NCI-H1694 treated with DMSO at 0.1 percent for 48 hours (cell line): Measurements from ENCODE around the gene SGPP2.

Experiments used
- DNase-seq: peaks from one replicate; lab custom pipeline; 2025; lab: John Stamatoyannopoulos, UW

Gene SGPP2

DNA sequence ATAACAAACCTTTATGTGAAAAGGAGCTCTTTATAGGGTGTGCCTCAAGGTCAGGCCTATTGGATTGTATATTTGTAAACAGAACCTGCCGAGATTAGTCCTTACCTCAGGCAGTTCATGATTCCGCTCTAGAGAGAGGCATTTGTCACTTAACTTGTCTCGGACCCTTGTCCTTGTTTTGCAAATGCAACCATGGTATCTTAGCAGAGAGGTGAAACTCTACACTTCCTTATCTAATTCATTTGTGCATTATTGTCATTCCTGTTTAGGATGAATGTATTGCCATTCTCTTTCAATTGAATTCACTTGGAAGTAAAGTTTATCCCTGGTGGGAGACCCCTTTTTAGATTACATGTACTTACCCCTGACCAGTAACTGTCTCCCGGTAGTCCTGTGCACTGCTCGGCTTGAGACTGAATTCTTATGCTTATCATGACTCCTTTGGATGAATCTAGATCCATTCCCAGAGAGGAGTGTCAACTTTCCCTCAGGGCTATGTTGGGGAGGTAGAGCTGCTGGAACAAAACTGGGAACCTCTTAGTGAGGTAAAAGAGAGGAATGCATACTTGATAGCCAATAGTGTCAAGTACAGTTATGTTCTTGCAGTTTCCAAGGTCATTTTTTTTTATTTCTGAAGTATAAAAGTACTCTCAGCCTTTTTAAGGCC is 46.6 kb downstream of the SGPP2 start:
- no peak for DNase-seq

DNA sequence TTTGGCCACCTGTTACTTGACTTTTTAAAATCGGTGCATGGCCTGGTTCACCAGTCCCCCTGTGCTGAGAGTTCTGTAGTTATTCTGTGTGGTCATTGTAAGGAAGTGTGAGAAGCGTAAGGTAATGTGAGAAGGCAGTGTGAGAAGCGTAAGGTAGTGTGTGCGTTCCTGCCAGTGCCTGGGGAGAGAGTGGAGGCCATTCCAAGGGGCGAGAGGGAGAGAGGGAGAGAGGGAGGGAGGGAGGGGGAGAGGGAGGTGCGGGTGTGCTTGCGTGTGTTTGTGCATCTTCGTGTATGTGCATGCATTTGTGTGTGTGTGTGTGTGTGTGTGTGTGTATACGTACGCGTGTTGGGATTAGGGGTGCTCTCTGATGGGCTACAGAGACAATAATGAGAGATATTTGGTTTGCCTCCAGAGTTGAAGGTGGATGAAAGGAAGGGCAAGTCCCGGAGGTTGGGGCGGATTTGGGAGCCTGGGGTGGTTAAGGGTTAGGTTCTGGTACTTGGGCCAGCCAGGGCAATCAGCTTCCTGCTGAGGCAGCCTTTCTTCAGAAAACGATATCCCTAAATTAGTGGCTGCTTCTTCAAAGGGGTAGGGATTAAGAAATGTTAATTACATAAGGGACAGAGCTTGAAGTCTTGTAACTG is 53.7 kb downstream of the SGPP2 start:
- DNase-seq = no peak

- DNase-seq = no peak
These were observed 55.5 kb downstream of the SGPP2 start for GRCh38 chr2:222479859-222480258.

GRCh38 chr2:222480497-222480896 is 56.2 kb downstream of the SGPP2 start:
- no peak for DNase-seq

DNA sequence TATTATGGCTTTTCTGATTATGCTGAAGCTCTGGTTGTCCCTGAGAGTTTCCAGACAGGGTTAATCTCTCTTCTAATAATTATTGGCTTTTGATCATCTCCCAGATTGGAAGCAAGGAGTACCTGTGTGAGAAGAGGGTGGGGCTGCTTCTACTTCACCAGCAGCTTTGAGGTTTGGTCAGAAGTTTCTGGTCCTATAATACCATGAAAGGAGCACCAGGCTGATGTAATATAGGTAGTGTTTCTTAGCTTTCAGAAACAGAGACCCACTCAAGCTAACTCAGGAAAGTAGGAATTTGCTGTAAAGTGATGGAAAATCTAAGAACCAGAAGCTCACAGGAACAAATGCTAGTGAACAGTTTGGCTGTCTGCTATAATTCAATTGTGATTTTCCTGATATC is 57.6 kb downstream of the SGPP2 start:
- DNase-seq = no peak

- DNase-seq = peak; percentile 58
These were observed 59.2 kb downstream of the SGPP2 start for GRCh38 chr2:222483513-222484039.

DNA sequence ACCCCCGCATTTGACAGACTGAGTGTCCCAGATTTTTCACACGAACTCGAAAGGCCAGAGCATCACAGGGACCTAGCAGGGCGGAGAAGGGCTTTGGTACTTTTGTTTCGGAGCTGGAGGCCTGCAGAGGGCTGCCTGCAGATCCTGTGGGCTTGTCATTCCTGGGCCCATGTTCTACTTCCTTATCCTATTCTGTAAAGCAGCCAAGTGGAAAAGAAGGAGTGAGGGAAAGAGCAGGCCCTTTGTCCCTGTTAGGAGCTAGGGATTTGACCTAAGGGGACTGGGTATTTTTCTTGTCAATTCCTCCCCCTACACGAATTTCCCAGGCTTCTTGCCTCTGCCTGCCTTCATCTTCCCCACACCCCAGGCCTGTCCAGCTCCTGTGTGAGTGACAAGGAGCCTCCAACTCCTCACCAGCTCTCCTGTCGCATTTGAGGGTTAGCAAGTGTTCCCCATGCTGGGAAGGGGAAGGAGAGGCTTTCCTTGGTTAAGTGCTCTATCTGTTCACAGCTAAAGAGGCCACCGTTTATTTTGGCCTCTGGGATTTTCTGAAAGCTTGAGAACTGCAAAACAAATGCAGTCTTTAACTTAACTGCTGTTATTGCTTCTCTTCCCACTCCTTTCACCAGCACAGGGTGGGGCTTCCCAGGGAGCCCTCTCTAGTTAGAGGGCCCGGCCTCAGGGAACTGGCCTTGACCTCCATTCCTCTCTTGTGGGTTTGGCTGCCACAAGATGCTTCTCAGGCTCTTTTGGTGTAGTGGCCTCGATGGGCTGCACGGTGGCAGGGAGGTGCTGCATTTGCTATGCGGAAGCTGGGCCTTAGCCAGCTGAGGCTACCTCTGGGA is 61.2 kb downstream of the SGPP2 start:
- no peak for DNase-seq

DNA sequence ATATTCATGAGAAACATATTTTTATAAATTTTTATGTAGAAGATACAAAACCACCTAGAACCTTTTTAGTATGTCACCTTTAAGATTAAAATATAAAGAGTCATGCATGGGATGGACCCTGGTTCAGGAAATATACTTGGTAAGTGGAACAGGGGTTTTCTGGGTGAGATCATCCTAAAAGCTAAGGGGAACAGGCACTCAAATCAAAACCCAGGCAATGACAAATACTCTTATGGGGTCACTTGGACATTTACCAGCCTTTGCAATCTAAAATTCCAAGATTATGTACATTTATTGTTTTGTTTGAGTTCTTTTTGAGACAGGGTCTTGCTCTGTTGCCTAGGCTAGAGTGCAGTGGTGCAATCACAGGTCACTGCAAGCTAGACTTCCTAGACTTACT is 65.8 kb downstream of the SGPP2 start:
- DNase-seq = no peak

- no peak for DNase-seq
These were observed 68.3 kb downstream of the SGPP2 start for GRCh38 chr2:222492683-222493082.

DNA sequence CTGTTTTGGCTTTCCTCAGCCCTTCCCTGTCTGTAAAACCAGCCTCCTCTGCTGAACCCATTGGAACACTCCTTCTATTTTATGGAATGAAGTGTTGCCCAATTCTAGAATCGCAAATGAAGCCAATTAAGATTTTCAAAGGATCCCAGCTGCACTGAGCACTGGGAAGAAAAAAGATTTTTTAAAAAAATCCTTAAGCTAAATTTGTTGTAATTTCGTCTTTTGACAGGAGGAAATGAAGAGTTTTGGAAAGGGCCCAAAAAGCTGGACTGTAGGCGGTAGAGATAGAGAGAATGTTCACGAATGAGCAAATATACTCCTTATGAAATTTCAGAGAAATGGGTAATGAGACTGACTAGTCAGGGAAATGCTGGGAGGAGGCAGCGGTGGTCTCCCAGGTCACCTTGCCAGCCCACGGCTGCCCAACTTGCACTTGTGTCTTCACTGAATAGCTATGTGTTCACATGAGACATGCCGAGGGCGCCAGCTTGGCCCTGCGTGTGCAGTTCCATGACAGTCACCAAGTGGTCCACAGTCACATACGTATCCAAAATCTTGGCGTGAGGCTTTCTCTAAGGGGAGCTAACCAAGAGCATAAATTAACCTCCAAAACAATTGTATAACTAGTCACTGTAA is 69.9 kb downstream of the SGPP2 start:
- DNase-seq = no peak

DNA sequence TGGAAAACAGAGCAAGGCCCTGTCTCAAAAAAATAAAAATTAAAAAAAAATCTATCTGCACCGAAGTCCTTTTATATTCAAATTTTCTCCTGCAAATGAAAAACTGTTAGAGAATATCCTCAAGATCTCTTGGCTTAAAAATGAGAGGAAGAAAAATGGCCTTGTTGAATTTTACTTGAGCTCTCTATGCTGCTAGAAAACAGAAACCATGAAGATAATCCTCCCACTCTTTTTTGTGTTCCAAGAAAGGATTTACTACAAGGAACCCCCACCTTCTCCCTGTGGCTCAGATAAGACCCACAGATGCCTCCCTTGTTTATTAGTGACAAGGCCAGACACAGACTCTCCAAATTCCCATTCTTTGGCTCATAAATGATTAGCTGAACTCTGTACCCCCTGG is 71.0 kb downstream of the SGPP2 start:
- DNase-seq = no peak

GRCh38 chr2:222499226-222499625 is 74.9 kb downstream of the SGPP2 start:
- DNase-seq = no peak

DNA sequence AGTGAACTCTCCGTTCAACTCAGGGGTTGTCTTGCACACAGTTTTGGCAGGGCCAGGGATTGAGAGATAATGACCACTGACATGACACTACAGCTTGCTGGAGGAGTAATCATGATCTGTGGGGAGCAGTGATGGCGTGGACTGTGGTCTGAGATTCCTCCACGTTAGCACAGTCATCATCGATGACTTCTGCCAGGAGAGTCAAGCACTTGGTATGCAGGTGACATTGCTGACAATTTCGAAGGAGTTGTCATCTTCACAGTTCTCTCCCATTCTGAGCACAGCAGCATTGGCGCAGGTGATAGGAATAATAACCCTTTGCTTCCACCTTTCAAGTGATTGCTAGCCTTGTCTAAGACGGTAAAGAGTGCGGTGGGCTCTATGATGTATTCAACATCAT is 79.8 kb downstream of the SGPP2 start:
- no peak for DNase-seq

DNA sequence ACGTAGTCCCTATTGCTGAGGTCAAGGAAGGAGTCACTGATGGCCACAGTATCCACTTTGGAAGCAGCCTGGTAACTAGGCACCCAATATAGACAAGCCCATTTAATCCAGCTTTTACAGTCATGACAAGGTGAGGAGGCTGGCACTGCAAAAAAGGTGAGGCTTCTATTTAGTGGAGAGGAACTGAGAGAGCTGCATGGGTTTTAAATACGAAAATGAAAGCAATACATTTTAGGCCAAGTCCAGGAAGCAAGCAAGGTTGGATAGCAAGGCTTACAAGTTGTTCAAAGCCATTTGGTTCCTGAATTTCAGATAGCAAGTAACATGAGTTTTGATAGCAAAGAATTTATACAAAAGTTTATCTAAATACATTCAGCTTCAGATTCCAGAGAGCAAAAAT is 80.4 kb downstream of the SGPP2 start:
- no peak for DNase-seq

DNA sequence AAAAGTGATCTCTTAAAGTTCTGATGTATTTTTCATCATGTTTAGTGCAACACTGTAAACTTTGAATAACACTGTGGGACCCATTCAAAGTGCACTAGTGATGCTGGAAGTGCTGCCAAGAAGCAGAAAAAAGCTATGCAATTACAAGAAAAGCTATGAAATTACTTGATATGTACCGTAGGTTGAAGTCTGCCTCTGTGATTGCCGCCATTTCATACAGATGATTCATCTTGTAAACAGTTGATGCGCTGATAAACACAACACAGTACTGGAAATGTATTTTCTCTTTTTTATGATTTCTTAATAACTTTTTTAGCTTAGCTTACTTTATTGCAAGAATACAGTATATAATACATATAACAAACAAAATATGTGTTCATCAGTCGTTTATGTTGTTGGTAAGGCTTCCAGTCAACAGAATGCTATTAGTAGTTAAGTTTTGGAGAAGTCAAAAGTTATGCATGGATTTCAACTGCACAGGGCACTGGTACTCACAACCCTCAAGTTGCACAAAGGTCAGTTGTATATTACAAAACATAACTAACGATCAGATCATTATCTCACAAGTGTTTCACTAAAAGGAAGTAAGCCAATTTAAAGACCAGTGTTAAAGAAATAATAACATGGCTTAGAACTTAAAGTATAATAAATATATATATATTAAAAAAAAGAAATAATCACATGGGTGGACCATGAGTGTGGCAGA is 82.0 kb downstream of the SGPP2 start:
- DNase-seq = no peak

- DNase-seq = no peak
These were observed 90.6 kb downstream of the SGPP2 start for GRCh38 chr2:222514901-222515300.

DNA sequence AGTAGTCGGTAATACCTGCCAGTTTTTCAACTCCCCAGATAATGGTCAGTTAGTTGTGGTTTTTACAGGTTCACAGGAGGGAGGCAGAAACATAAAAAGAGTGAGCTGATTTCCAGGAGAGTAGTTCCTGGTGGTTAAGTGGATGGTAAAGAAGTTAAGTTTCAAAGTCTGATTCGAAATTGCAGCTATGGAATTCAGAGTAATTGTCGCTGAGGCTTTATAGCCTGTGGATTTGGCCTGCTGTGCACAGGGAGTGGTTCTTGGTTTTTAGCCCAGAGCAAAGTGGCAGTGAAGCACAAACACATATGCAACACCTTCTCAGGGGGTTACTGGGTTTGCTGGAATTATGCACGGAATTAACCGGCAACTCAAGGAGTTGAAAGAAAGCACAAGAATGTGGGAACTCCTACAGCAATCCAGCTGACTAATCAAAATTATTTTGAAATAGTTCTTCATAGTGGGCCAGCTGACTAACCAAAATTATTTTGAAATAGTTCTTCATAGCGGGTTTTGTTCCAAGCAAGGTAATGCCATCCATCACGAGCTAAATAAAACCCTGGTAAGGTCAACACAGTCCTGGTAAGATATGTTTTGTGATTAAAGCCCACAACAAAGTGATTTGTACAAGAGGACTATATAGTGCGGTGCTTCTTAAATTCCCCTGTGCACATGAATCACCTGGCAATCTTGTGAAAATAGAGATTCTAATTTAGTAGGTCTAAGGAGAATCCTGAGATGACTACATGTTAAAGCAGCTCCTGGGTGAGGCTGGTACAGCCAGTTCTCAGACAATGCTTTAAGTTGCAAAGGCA is 94.4 kb downstream of the SGPP2 start:
- DNase-seq = no peak

- DNase-seq = no peak
These were observed 96.8 kb downstream of the SGPP2 start for GRCh38 chr2:222521099-222521498.

DNA sequence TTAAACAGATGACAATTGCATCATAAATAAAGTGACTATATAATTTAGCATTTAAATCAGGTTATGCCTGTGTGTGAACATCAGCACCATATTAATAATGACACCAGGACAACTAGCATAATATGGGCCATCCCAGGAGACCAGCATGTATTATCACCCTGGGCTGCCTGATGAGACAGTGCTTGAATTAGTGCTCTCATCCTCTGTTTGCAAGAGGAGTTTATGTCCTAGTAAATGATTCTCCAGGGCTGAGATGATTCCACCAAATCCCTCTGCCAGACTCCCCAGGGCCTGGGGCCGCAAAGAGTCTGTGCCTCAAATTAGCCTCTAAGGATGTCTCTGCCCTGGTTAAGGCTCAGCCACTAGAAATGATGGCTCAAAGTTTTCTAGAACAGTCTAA is 97.7 kb downstream of the SGPP2 start:
- DNase-seq = no peak

- DNase-seq = no peak
These were observed 99.6 kb downstream of the SGPP2 start for GRCh38 chr2:222523783-222524544.
